HUES6 (cell line): Measurements from ENCODE around the gene TAS2R4.

Experiments
- H3K27ac ChIP-seq: 2 replicates; pipeline ENCODE4 v1.7.0; 2013; ENCODE audit warnings: low read depth, mild to moderate bottlenecking, low read length, inconsistent platforms
- H3K27me3 ChIP-seq: 2 replicates; pipeline ENCODE4 v1.6.1; 2013; ENCODE audit warnings: low read length; ENCODE audit not compliant: control insufficient read depth, insufficient read depth
- H3K36me3 ChIP-seq: 2 replicates; pipeline ENCODE4 v1.6.1; 2013; ENCODE audit warnings: low read length; ENCODE audit not compliant: control insufficient read depth, insufficient read depth
- H3K4me1 ChIP-seq: 2 replicates; pipeline ENCODE4 v1.6.1; 2013; ENCODE audit warnings: low read length; ENCODE audit not compliant: control insufficient read depth, insufficient read depth
- H3K4me3 ChIP-seq: 2 replicates; pipeline ENCODE4 v1.5.1; 2013; ENCODE audit warnings: low read depth, low read length
- H3K9ac ChIP-seq: one replicate; pipeline ENCODE4 v1.6.1; 2013; ENCODE audit warnings: mild to moderate bottlenecking, low read length
- H3K9me3 ChIP-seq: 2 replicates; pipeline ENCODE4 v1.6.1; 2013; ENCODE audit warnings: low read depth, low read length; ENCODE audit not compliant: control insufficient read depth, insufficient read depth

Gene TAS2R4

GRCh38 chr7:141776374-141776773, at the start of gene TAS2R4:
TAS2R4 (plus strand) TSS chr7:141776674; CDS start chr7:141778489, 1,815 bp downstream.
- Histone ChIP-seq H3K36me3 (peaks cover 22% of the 10 kb centered on the region), H3K27me3 (no peaks in the 10 kb centered on the region), H3K27ac (no peak within 1 kb of the TSS), H3K4me3 (no peak within 1 kb of the TSS), H3K4me1 (no peaks in the 10 kb centered on the region), H3K9me3 (peaks cover 7% of the 10 kb centered on the region), H3K9ac (no peak within 1 kb of the TSS)

- no peak overlapping the region for H3K27ac ChIP-seq
- H3K4me3 ChIP-seq = no peak overlapping the region
- H3K36me3 ChIP-seq = no peaks in the 10 kb centered on the region
- H3K9ac ChIP-seq = no peak overlapping the region
- H3K4me1 ChIP-seq = no peaks in the 10 kb centered on the region; the same call in 1 of the 2 replicates
- H3K27me3 ChIP-seq = no peaks in the 10 kb centered on the region
- H3K9me3 ChIP-seq = no peaks in the 10 kb centered on the region
Observed at GRCh38 chr7:141729020-141729419, 47.5 kb upstream of the TAS2R4 start.

- H3K9me3 ChIP-seq = no peaks in the 10 kb centered on the region
- no peak overlapping the region for H3K4me3 ChIP-seq
- H3K4me1 ChIP-seq = no peaks in the 10 kb centered on the region; the same call in 1 of the 2 replicates
- H3K36me3 ChIP-seq = no peaks in the 10 kb centered on the region
- H3K27me3 ChIP-seq = no peaks in the 10 kb centered on the region
- no peak overlapping the region for H3K9ac ChIP-seq
- H3K27ac ChIP-seq = no peak overlapping the region
Observed at GRCh38 chr7:141731476-141732149, 44.9 kb upstream of the TAS2R4 start.

- peak overlapping the region; percentile 87 for H3K4me3 ChIP-seq
- H3K27me3 ChIP-seq = no peaks in the 10 kb centered on the region
- peaks cover 31% of the 10 kb centered on the region for H3K36me3 ChIP-seq
- no peaks in the 10 kb centered on the region for H3K9me3 ChIP-seq
- peaks cover 4% of the 10 kb centered on the region for H3K4me1 ChIP-seq
- peak overlapping the region; percentile 40 for H3K9ac ChIP-seq
- peak overlapping the region; percentile 38; the same call in 1 of the 2 replicates for H3K27ac ChIP-seq
Observed at GRCh38 chr7:141737118-141737835, 39.2 kb upstream of the TAS2R4 start.

- Histone ChIP-seq H3K36me3 (peaks cover 38% of the 10 kb centered on the region), H3K9ac (peak within 1 kb of the TSS; percentile 90), H3K9me3 (no peaks in the 10 kb centered on the region), H3K4me3 (peak within 1 kb of the TSS; percentile 87), H3K27ac (peak within 1 kb of the TSS; percentile 74), H3K27me3 (no peaks in the 10 kb centered on the region), H3K4me1 (peaks cover 4% of the 10 kb centered on the region)
Observed at GRCh38 chr7:141737836-141738591, 38.5 kb upstream of the TAS2R4 start, which contains the start of gene SSBP1. SSBP1 (plus strand) TSS chr7:141738358; CDS start chr7:141739167, 809 bp downstream.

- H3K9me3 ChIP-seq = no peaks in the 10 kb centered on the region
- H3K27me3 ChIP-seq = no peaks in the 10 kb centered on the region
- peak overlapping the region; percentile 74 for H3K27ac ChIP-seq
- peaks cover 4% of the 10 kb centered on the region; the same call in 1 of the 2 replicates for H3K4me1 ChIP-seq
- H3K4me3 ChIP-seq = peak overlapping the region; percentile 87
- peak overlapping the region; percentile 90 for H3K9ac ChIP-seq
- H3K36me3 ChIP-seq = peaks cover 44% of the 10 kb centered on the region
Observed at GRCh38 chr7:141738592-141739013, 37.9 kb upstream of the TAS2R4 start.

- H3K27ac ChIP-seq = no peak overlapping the region; the same call in 1 of the 2 replicates
- peak overlapping the region; percentile 90 for H3K9ac ChIP-seq
- peaks cover 50% of the 10 kb centered on the region for H3K36me3 ChIP-seq
- peak overlapping the region; percentile 87 for H3K4me3 ChIP-seq
- peaks cover 4% of the 10 kb centered on the region; the same call in 1 of the 2 replicates for H3K4me1 ChIP-seq
- no peaks in the 10 kb centered on the region for H3K27me3 ChIP-seq
- H3K9me3 ChIP-seq = no peaks in the 10 kb centered on the region
Observed at GRCh38 chr7:141739250-141739649, 37.2 kb upstream of the TAS2R4 start.

- no peak overlapping the region for H3K9ac ChIP-seq
- H3K4me3 ChIP-seq = no peak overlapping the region
- peaks cover 4% of the 10 kb centered on the region; the same call in 1 of the 2 replicates for H3K4me1 ChIP-seq
- H3K27me3 ChIP-seq = no peaks in the 10 kb centered on the region
- peaks cover 80% of the 10 kb centered on the region for H3K36me3 ChIP-seq
- H3K27ac ChIP-seq = no peak overlapping the region
- no peaks in the 10 kb centered on the region for H3K9me3 ChIP-seq
Observed at GRCh38 chr7:141742229-141742628, 34.2 kb upstream of the TAS2R4 start.

- peaks cover 96% of the 10 kb centered on the region for H3K36me3 ChIP-seq
- no peaks in the 10 kb centered on the region for H3K27me3 ChIP-seq
- H3K27ac ChIP-seq = no peak overlapping the region
- no peak overlapping the region for H3K9ac ChIP-seq
- no peaks in the 10 kb centered on the region; the same call in 1 of the 2 replicates for H3K9me3 ChIP-seq
- H3K4me1 ChIP-seq = peaks cover 2% of the 10 kb centered on the region; the same call in 1 of the 2 replicates
- no peak overlapping the region for H3K4me3 ChIP-seq
Observed at GRCh38 chr7:141744131-141744530, 32.3 kb upstream of the TAS2R4 start.

- Histone ChIP-seq H3K27me3 (no peaks in the 10 kb centered on the region), H3K9ac (no peak overlapping the region), H3K4me3 (no peak overlapping the region), H3K27ac (no peak overlapping the region), H3K9me3 (peaks cover 28% of the 10 kb centered on the region), H3K4me1 (no peaks in the 10 kb centered on the region), H3K36me3 (peaks cover 97% of the 10 kb centered on the region)
Observed at GRCh38 chr7:141748396-141748795, 28.1 kb upstream of the TAS2R4 start.
